ENCODE data around the gene TAF13.

- no peak for TF ChIP-seq EZH2 (IDR thresholded peaks at IDR 0.05; ENCODE audit: insufficient read depth, poor library complexity, severe bottlenecking)
- TF ChIP-seq EZH2phosphoT487 (IDR thresholded peaks at IDR 0.05; ENCODE audit: insufficient read depth, low read depth), result no peak
Measured at GRCh38 chr1:109115685-109116084, 39.9 kb upstream of the TAF13 start.
